GM04504 (cell line): Measurements from ENCODE around the gene SUDS3.
"Not testable (repeated sequence)": the region's sequence is repeated elsewhere in the genome, so short reads cannot be mapped to it uniquely, and the experiment has no call there.

Experiments used
- DNase-seq: peaks from one replicate; pipeline ENCODE4 v3.0.0-alpha.2; 2012; ENCODE audit warnings: low read depth

The SUDS3 gene

GRCh38 chr12:118397708-118398440, 21.5 kb downstream of the SUDS3 start:
- no peak for DNase-seq

GRCh38 chr12:118398524-118398923, 22.2 kb downstream of the SUDS3 start:
- DNase-seq, result no peak

- no peak for DNase-seq
These were observed 22.6 kb downstream of the SUDS3 start for GRCh38 chr12:118398940-118399339.

GRCh38 chr12:118402251-118402650, 25.9 kb downstream of the SUDS3 start:
- DNase-seq, result peak; percentile 74

- DNase-seq, result peak; percentile 33
These were observed 28.6 kb downstream of the SUDS3 start for GRCh38 chr12:118404876-118405521.

GRCh38 chr12:118408241-118408640, 31.9 kb downstream of the SUDS3 start:
- DNase-seq, result not testable (repeated sequence)

GRCh38 chr12:118409834-118410233, 33.5 kb downstream of the SUDS3 start:
- DNase-seq, result no peak

GRCh38 chr12:118417942-118418341, 41.6 kb downstream of the SUDS3 start:
- DNase-seq, result no peak

- DNase-seq, result no peak
These were observed 42.2 kb downstream of the SUDS3 start for GRCh38 chr12:118418385-118419057.

GRCh38 chr12:118420673-118421072, 44.3 kb downstream of the SUDS3 start:
- DNase-seq, result no peak

- no peak for DNase-seq
These were observed 48.5 kb downstream of the SUDS3 start for GRCh38 chr12:118424884-118425283.

- DNase-seq, result no peak
These were observed 49.0 kb downstream of the SUDS3 start for GRCh38 chr12:118425364-118425763.

- no peak for DNase-seq
These were observed 51.5 kb downstream of the SUDS3 start for GRCh38 chr12:118427819-118428218.

GRCh38 chr12:118428643-118429042, 52.3 kb downstream of the SUDS3 start:
- no peak for DNase-seq

GRCh38 chr12:118429688-118430383, 53.5 kb downstream of the SUDS3 start:
- DNase-seq, result no peak

GRCh38 chr12:118430516-118430915, 54.2 kb downstream of the SUDS3 start:
- no peak for DNase-seq

GRCh38 chr12:118432812-118433545, 56.6 kb downstream of the SUDS3 start:
- no peak for DNase-seq

GRCh38 chr12:118436002-118436730, 59.8 kb downstream of the SUDS3 start:
- no peak for DNase-seq

GRCh38 chr12:118436986-118437385, 60.6 kb downstream of the SUDS3 start:
- peak; percentile 42 for DNase-seq

GRCh38 chr12:118439068-118439467, 62.7 kb downstream of the SUDS3 start:
- no peak for DNase-seq

GRCh38 chr12:118446247-118446646, 69.9 kb downstream of the SUDS3 start:
- DNase-seq, result no peak
